CD4-positive, alpha-beta T cell treated with Interleukin-17A for 1 hour (primary cell): Measurements from ENCODE around the gene ADARB2.

Source experiments
- DNase-seq: peaks from one replicate; pipeline ENCODE4 v3.0.0-alpha.2; 2020

Gene ADARB2

GRCh38 chr10:1209355-1209979, 527.9 kb downstream of the ADARB2 start:
- DNase-seq = no peak

GRCh38 chr10:1208366-1209311, 528.7 kb downstream of the ADARB2 start:
- DNase-seq = no peak

GRCh38 chr10:1206601-1207000, 530.7 kb downstream of the ADARB2 start:
- no peak for DNase-seq

GRCh38 chr10:1206101-1206500, 531.2 kb downstream of the ADARB2 start:
- DNase-seq = no peak

GRCh38 chr10:1205450-1206030, 531.8 kb downstream of the ADARB2 start:
- no peak for DNase-seq

- DNase-seq = no peak
These were observed 532.6 kb downstream of the ADARB2 start for GRCh38 chr10:1204434-1205326.

GRCh38 chr10:1203704-1204103, 533.6 kb downstream of the ADARB2 start:
- no peak for DNase-seq

GRCh38 chr10:1203216-1203615, 534.1 kb downstream of the ADARB2 start:
- DNase-seq = no peak

- no peak for DNase-seq
These were observed 535.0 kb downstream of the ADARB2 start for GRCh38 chr10:1202343-1202742.

- DNase-seq = no peak
These were observed 536.2 kb downstream of the ADARB2 start for GRCh38 chr10:1200866-1201807.

GRCh38 chr10:1199897-1200721, 537.2 kb downstream of the ADARB2 start:
- no peak for DNase-seq

- DNase-seq = no peak
These were observed 538.0 kb downstream of the ADARB2 start for GRCh38 chr10:1199345-1199673.

- no peak for DNase-seq
These were observed 538.6 kb downstream of the ADARB2 start for GRCh38 chr10:1198453-1199344.

GRCh38 chr10:1197384-1197783, 539.9 kb downstream of the ADARB2 start:
- DNase-seq = no peak

- DNase-seq = no peak
These were observed 540.7 kb downstream of the ADARB2 start for GRCh38 chr10:1196656-1197055.

- DNase-seq = no peak
These were observed 541.5 kb downstream of the ADARB2 start for GRCh38 chr10:1195828-1196227.

GRCh38 chr10:1194161-1194560, 543.2 kb downstream of the ADARB2 start:
- no peak for DNase-seq

GRCh38 chr10:1193561-1193960, 543.8 kb downstream of the ADARB2 start:
- no peak for DNase-seq

GRCh38 chr10:1191752-1192151, 545.6 kb downstream of the ADARB2 start:
- DNase-seq = no peak
